Right cardiac atrium (tissue), 5 donors: ENCODE data around the gene PRDM16. TPM values are rescaled to one million over a fixed set of nuclear protein-coding genes. Genes with fewer than 3 reads are reported as not detected.

Experiments
- ATAC-seq, 2 donors: fragments of 200-7000 bp; cut with Tn5 transposase; one replicate each; pipeline versions ENCODE4 v1.8.0 to v1.9.1; 2020; ENCODE audit warnings: moderate library complexity in 2 of 2, mild to moderate bottlenecking in 1 of 2
- DNase-seq, 3 donors: peaks; one replicate each; pipeline ENCODE4 v3.0.0-alpha.2; 2020
- H3K27ac ChIP-seq: one replicate; pipeline ENCODE4 v1.5.1; 2013; ENCODE audit warnings: mild to moderate bottlenecking, low read length, control low read depth, moderate library complexity
- H3K27me3 ChIP-seq: one replicate; pipeline ENCODE4 v1.6.1; 2013; ENCODE audit not compliant: control insufficient read depth, insufficient read depth
- H3K4me1 ChIP-seq: one replicate; pipeline ENCODE4 v1.6.1; 2013; ENCODE audit warnings: low read length; ENCODE audit not compliant: control insufficient read depth, insufficient read depth
- H3K4me3 ChIP-seq: one replicate; pipeline ENCODE4 v1.5.1; 2013; ENCODE audit warnings: low read length, control low read depth
- H3K9me3 ChIP-seq: one replicate; pipeline ENCODE4 v1.6.1; 2013; ENCODE audit warnings: low read length; ENCODE audit not compliant: control insufficient read depth
- WGBS: extraction: QIAGEN DNeasy Blood & Tissue Kit; methylation state at CpG from one replicate; pipeline ENCODE4 v1.1.7; 2013; 5-methylcytosine and 5-hydroxymethylcytosine counted together
- intact Hi-C, 4 donors: fragments of 100-400 bp; cut with DNase I; formaldehyde crosslinking; loops; one replicate each; pipeline versions ENCODE4 v1.11.0 to v1.14.0; 2022 to 2023
- polyA plus RNA-seq: library from polyadenylated mRNA; stranded (reverse); fragments of 200-250 nt; gene quantifications from one replicate; pipeline ENCODE4 v1.2.3, GENCODE V29; 2013
- total RNA-seq, 4 donors: library from RNA; stranded (reverse); fragmentation: NEBNext Ultra II Directional; extraction: Animal tissue kit (Norgen Biotek cat#: 25700); gene quantifications; one replicate each; pipeline ENCODE4 v1.2.1, GENCODE V29; 2021
- donor health status: healthy with polysubstance abuse.
- donor health status: DM: no; HTN: yes; CAD: no.
- donor health status: DM: no; HTN: no; CAD: no.
- donor health status: DM: no; HTN: yes; CAD: no; lungs with severe emphysema.
- donor health status: DM: yes; HTN: yes; CAD: no.

Gene PRDM16
- total and polyA plus RNA-seq, 5 donors: 1.1 to 2.9 (median 1.9) TPM

GRCh38 chr1:3348196-3348865 lies 279.3 kb downstream of the PRDM16 start:
- ATAC-seq (peak; percentile 17 to 29), DNase-seq (no peak)
- no peaks in the 10 kb centered on the region for H3K27me3 ChIP-seq
- H3K27ac ChIP-seq: peak overlapping the region; percentile 51
- intact Hi-C loops: no loop called here
- H3K4me3 ChIP-seq: no peak overlapping the region
- peaks cover 10% of the 10 kb centered on the region for H3K4me1 ChIP-seq
- H3K9me3 ChIP-seq: no peaks in the 10 kb centered on the region
- WGBS: 50% methylated on average over 15 of the region's 15 CpGs

DNA sequence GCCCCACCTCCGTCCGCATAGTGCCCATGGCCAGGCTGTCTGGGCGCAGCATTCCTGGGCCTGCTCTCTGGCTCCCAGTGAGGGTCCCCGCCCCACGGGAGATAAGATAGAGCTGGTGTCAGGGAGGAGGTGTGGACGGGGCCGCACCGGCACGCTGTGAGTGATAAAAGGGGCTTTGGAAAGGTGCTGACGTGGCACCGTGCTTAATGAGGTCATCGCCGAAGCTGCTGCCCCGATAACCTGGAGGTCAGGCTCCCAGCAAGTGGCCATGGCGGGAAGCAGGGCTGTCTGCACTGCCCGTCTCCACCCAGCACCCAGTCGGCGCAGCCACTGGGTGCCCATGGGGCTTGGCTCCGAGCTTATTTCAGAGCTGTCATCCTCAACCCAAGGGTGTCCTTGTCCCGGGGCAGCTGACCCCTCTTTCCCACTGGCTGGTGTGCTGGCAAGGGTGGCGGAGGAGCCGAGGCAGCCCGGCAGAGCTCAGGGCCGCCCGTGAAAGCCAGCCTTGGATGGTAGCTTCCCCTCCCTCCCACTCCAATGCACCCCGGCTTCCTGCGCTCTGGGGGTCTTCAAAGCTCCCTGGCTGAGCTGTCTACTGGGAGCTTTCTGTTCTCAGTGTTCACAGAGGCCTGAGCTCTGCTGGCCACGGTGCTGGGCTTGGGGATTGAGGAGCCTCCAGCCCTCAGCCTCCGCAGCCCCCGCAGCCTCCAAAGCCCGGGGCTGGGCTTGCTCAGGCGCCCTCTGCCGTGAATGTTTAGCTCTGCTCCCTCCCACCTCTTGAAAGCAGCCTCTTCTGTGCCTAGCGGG lies 280.4 kb downstream of the PRDM16 start:
- Histone ChIP-seq H3K27me3 (no peaks in the 10 kb centered on the region), H3K4me1 (peaks cover 10% of the 10 kb centered on the region), H3K9me3 (no peaks in the 10 kb centered on the region), H3K27ac (peak overlapping the region; percentile 51), H3K4me3 (no peak overlapping the region)
- peak; percentile 79 to 90 (median 87) for DNase-seq
- intact Hi-C loops: no loop called here
- ATAC-seq: peak; percentile 83 to 84
- WGBS: 25% methylated on average over 34 of the region's 34 CpGs

GRCh38 chr1:3349968-3350299 lies 280.9 kb downstream of the PRDM16 start:
- intact Hi-C loops: no loop called here
- peak overlapping the region; percentile 21 for H3K27ac ChIP-seq
- no peak for DNase-seq
- no peaks in the 10 kb centered on the region for H3K27me3 ChIP-seq
- H3K9me3 ChIP-seq: no peaks in the 10 kb centered on the region
- WGBS: 90% methylated on average over 3 of the region's 3 CpGs
- peaks cover 10% of the 10 kb centered on the region for H3K4me1 ChIP-seq
- H3K4me3 ChIP-seq: no peak overlapping the region
- ATAC-seq: no peak

- Histone ChIP-seq H3K9me3 (no peaks in the 10 kb centered on the region), H3K4me1 (peaks cover 10% of the 10 kb centered on the region), H3K27me3 (no peaks in the 10 kb centered on the region), H3K4me3 (no peak overlapping the region), H3K27ac (peak overlapping the region; percentile 57)
- 32% methylated on average over 20 of the region's 20 CpGs for WGBS
- peak in 1 of 2 donors; percentile 36 for ATAC-seq
- intact Hi-C loops: no loop called here
- DNase-seq: peak; percentile 52 to 83 (median 81)
Observed at GRCh38 chr1:3350506-3351261, 281.7 kb downstream of the PRDM16 start.

- Histone ChIP-seq H3K27ac (peak overlapping the region; percentile 53), H3K4me1 (peaks cover 10% of the 10 kb centered on the region), H3K9me3 (no peaks in the 10 kb centered on the region), H3K4me3 (no peak overlapping the region), H3K27me3 (no peaks in the 10 kb centered on the region)
- ATAC-seq (no peak), DNase-seq (peak in 1 of 3 donors; percentile 55)
- WGBS: 56% methylated on average over 11 of the region's 11 CpGs
- intact Hi-C loops: no loop called here
Observed at GRCh38 chr1:3351449-3352298, 282.7 kb downstream of the PRDM16 start.

DNA sequence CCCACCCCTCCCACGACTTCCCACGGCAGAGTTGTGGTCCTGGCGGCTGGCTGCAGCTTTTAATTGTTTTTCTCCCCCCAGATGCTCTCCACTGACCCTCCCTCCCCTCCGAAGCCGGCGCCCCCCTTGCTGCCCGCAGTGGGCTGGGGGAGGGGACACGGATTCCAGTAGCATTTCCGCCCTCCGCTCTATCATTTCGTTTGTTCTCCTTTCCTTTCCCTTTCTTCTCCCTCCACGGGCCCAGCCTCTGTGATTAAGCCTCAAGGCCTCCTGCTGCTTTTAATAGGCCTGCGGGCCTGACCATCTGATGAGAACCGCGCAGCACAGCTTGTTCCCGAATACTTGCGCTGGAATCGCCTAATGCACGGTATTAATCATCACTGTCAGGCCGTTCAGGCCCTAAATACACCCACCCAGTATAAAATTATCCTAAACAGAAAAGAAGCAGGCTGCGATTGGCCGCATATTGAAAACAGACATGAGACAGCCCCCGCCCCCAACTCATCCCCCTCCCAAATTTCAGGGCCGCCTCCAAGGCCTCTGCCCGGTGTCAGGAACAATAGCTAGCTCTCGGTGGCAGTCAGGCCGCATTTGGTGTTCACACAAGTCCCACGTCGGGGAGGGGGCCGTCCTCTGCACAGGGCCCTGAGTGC lies 283.4 kb downstream of the PRDM16 start:
- DNase-seq: peak in 2 of 3 donors; percentile 61 to 77
- WGBS: 27% methylated on average over 30 of the region's 30 CpGs
- ATAC-seq: peak; percentile 32 to 44
- intact Hi-C loops: no loop called here
- no peak overlapping the region for H3K4me3 ChIP-seq
- H3K27me3 ChIP-seq: no peaks in the 10 kb centered on the region
- peaks cover 10% of the 10 kb centered on the region for H3K4me1 ChIP-seq
- no peaks in the 10 kb centered on the region for H3K9me3 ChIP-seq
- H3K27ac ChIP-seq: peak overlapping the region; percentile 53

DNA sequence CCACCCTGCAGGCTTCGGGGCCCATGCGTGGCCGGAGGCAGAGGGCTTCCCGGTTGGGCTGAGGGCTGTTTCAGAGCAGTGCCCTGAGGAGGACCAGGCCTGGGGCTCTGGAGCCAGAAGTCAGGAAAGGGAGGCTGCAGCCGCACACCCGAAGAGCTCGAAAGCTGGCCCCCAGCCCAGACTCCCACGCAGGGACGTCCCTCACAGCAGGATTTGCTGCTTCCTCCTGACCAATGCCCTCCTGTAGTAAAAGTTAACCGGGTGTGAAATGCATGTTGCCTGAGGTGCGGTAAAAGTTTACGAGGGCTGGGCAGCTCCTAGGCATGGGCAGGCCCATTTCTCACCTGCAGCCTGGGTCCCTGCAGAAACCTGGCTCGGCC lies 283.9 kb downstream of the PRDM16 start:
- DNase-seq (peak; percentile 78 to 91 (median 90)), ATAC-seq (peak; percentile 10 to 39)
- no peaks in the 10 kb centered on the region for H3K9me3 ChIP-seq
- intact Hi-C loops: no loop called here
- no peaks in the 10 kb centered on the region for H3K27me3 ChIP-seq
- H3K4me1 ChIP-seq: peaks cover 10% of the 10 kb centered on the region
- WGBS: 25% methylated on average over 13 of the region's 13 CpGs
- H3K27ac ChIP-seq: peak overlapping the region; percentile 1
- no peak overlapping the region for H3K4me3 ChIP-seq

- 94% methylated on average over 8 of the region's 8 CpGs for WGBS
- Histone ChIP-seq H3K27me3 (no peaks in the 10 kb centered on the region), H3K4me1 (peaks cover 5% of the 10 kb centered on the region), H3K4me3 (no peak overlapping the region), H3K27ac (no peak overlapping the region), H3K9me3 (no peaks in the 10 kb centered on the region)
- no peak for ATAC-seq
- intact Hi-C loops: no loop called here
- DNase-seq: no peak
Observed at GRCh38 chr1:3353876-3354275, 284.9 kb downstream of the PRDM16 start.

GRCh38 chr1:3355089-3355488 lies 286.1 kb downstream of the PRDM16 start:
- intact Hi-C loops: no loop called here
- WGBS: 92% methylated on average over 8 of the region's 8 CpGs

More at GRCh38 chr1:3355089-3355488, 286.1 kb downstream of the PRDM16 start:
- no peak for ATAC-seq
- no peaks in the 10 kb centered on the region for H3K27me3 ChIP-seq
- peak in 1 of 3 donors; percentile 39 for DNase-seq
- H3K4me1 ChIP-seq: no peaks in the 10 kb centered on the region
- H3K9me3 ChIP-seq: no peaks in the 10 kb centered on the region
- H3K4me3 ChIP-seq: no peak overlapping the region
- no peak overlapping the region for H3K27ac ChIP-seq
